GM19193 (cell line): ENCODE results near the gene XXYLT1.
A peak's percentile ranks its signal among the peaks of the same experiment; 100 is the strongest.

Experiments
- POLR2A ChIP-seq: IDR thresholded peaks from 4 replicates; pipeline ENCODE4 v1.6.1; 2011; ENCODE audit not compliant: insufficient read depth, insufficient read length; ENCODE audit errors: extremely low read depth

XXYLT1 gene

DNA sequence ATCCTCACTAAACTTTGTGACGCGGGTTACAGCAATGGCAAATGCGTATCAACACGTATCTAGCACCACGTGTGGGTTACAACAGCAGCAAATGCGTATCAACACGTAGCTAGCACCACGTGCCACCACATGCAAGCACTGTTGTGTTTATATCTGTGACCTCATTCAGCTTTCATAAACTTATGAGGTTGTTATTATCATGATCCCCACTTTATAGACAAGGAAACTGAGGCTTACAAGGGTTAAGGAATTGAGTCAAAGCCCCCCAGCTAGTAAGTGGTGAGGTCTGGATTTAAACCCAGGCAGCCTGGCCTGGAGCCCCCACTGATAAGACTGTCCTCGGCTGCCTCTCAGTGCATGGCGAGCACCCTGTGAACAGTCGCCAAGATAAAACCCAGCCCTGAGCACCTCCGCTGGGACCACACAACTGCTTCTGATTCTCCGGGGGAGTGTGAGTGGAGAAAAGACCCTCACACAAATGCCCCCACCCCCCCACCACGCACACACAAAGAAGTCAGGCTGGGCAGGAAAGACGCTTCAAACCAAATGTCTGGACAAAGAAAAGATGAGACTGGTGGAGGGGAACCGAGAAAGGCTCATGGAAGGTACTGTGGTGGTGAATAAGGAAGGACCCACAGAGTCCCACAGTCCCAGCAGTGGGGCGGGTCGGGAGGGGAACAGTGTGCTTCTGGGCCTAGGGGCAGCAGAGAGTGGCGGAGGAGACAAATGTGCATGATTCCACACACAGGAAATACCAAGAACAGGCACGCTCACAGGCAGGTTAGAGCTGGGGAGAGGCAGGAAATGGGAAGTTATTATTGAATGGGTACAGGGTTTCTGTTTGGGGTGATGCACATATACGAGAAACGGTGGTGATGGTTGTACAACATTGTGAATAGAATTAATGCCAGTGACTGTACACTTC, 173.4 kb downstream of the XXYLT1 start:
- no peak for TF ChIP-seq POLR2A

- no peak for TF ChIP-seq POLR2A
Observed at GRCh38 chr3:195096484-195097330, 174.3 kb downstream of the XXYLT1 start.

DNA sequence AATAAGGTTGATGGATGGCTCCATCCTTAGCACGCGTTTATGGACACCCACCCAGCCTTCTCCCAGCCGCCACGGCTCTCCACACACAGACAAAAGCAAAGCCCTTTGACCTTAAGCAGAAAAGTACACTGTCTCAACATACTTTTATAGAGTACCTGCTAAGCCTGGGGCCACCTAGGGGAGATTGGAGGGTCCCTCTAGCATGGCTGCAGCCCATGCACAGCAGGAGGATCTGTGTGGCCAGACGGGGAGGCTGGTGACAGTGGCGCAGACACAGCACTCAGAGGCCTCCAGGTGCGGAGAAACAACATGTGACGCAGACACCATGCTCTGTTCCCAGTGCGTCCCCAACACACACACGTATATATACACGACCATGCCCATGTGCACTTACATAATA, 174.9 kb downstream of the XXYLT1 start:
- no peak for TF ChIP-seq POLR2A

DNA sequence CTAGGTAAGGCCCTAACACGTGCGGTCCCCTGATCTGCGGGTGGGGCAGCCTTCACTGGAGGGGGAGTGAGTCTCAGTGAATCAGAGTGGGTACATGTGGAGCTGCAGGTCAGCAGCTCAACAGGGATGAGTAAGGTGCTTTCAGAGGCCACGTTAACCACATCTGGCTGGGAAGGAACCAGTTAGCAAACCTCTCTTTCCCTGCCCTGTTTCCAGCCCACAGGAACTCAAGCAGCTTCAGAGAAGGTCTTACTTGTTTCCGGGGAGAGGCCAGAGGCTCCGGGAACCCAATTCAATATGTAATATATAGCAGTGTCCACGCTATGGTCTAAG, 175.3 kb downstream of the XXYLT1 start:
- no peak for TF ChIP-seq POLR2A

DNA sequence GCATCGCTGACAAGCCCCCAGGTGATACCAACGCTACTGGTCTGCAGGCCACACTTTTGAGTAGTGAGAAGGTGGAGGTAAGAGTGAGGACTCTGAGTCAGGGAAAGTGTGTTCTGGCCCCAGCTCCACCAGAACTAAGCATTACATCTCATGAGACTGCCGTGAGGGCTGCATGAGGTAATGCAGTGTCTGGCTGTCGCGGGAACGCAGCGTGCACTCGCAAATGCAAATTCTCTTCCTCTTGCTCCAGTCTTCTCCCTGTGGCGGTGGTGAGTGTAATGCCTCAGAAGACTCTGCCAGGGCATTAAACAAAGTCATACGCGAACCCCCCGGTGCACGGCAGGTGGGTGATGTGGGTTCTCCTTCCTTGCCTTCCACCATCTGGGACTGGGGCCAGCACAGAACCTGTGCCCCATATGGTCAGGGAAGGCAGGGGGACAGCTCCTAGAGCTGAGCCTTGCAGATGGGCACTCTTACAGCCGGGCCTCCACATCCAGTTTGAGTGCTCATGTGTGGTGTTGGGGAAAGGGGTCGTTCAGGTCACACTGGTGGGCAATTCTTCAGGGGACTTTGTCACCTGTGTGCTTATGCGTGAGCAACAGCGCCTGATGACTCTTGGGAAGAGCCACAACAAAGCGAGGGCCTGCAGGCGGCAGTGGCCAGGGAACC, 175.8 kb downstream of the XXYLT1 start:
- TF ChIP-seq POLR2A, result peak; percentile 46

GRCh38 chr3:195094191-195094921, 176.6 kb downstream of the XXYLT1 start:
- peak; percentile 22 for TF ChIP-seq POLR2A

GRCh38 chr3:195093731-195094130, 177.2 kb downstream of the XXYLT1 start:
- no peak for TF ChIP-seq POLR2A

- no peak for TF ChIP-seq POLR2A
Observed at GRCh38 chr3:195087328-195087727, 183.6 kb downstream of the XXYLT1 start.

GRCh38 chr3:195086885-195087284, 184.1 kb downstream of the XXYLT1 start:
- TF ChIP-seq POLR2A, result no peak

- TF ChIP-seq POLR2A, result no peak
Observed at GRCh38 chr3:195086341-195086740, 184.6 kb downstream of the XXYLT1 start.

DNA sequence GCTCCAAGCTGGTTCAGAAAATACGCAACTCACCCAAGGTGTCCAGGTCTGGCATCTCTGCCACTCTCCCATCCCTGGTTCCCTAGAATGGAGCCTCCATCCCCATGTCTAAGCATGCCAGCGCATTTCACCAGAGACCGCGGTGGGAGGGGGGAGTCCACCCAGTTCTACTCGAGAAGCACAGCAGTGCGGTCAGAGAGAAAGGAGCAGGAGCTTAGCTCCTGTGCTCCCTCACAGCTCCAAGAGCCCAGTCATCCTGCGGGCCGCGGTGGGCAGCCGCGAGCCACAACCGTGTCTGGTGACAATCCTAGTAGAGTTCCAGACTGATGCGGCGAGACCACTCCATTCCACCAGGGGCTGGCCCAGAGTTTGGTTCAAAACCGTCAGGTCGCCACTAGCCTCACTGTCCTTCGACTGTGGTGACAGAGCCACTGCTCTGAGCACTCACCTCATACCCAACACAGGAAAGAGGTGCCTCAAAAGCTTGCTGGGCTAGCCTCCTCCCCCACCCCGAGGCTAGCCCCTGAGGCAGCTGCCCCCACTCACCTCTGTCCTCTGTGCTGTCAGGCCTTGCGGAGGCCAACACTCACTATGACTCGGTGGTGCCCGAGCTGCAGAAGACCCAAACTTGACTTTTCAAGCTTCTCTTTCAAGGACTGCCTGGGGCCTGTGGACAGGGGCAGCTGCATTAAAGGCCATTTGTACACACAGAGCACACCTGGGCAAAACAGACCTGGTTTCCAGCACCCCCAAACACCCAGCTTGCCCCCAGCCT, 185.4 kb downstream of the XXYLT1 start:
- TF ChIP-seq POLR2A, result no peak

DNA sequence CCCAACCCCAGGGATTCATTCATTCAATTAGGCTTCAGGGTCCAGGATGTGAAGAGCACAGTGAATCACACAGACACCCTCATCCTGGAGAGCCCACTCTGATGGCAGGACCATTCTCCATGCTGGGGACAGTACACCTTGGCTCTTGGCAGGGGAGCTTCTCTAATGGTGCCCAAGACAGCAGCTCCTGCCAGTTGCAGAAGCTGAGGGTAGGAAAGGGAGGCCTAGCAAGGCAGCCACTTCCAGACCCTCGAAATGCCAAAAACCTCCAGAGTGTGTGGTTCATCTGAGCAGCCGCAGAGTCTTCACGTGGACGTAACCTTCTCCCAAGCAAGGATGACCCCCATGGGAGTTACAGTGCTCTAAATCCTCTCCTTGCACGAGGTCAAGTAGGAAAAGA, 186.2 kb downstream of the XXYLT1 start:
- TF ChIP-seq POLR2A, result no peak

- TF ChIP-seq POLR2A, result no peak
Observed at GRCh38 chr3:195083659-195084058, 187.3 kb downstream of the XXYLT1 start.

- no peak for TF ChIP-seq POLR2A
Observed at GRCh38 chr3:195082811-195083210, 188.1 kb downstream of the XXYLT1 start.
